ENCODE measurements around the gene EDN2. TPM values are rescaled to one million over a fixed set of nuclear protein-coding genes. Genes with fewer than 3 reads are reported as not detected.

EDN2 gene
- total RNA-seq, 1 experiment from 2014 or later: 0.28 TPM

GRCh38 chr1:41511239-41511540, 26.7 kb upstream of the EDN2 start:
- DNase-seq: no peak
- BruUV-seq (replicated peaks): no TSS peak
- CTCF ChIA-PET: no interaction called here
- TF ChIP-seq CTCF (IDR thresholded peaks at IDR 0.05; ENCODE audit: unreplicated experiment): no peak
- Mint-ChIP-seq H3K4me1 (ENCODE audit: low read depth, unreplicated experiment) (peaks cover 28% of the 10 kb centered on the region), H3K27me3 (ENCODE audit: unreplicated experiment) (no peaks in the 10 kb centered on the region), H3K27ac (ENCODE audit: unreplicated experiment) (no peak overlapping the region), H3K9me3 (ENCODE audit: low read depth, unreplicated experiment) (no peaks in the 10 kb centered on the region), H3K36me3 (ENCODE audit: insufficient read depth, unreplicated experiment) (peaks cover 26% of the 10 kb centered on the region), H3K4me3 (ENCODE audit: low read depth, unreplicated experiment) (no peak overlapping the region)
- intact Hi-C loops (cut with micrococcal nuclease; ENCODE audit: unreplicated experiment): no loop called here

GRCh38 chr1:41510531-41511238, 26.2 kb upstream of the EDN2 start:
- Mint-ChIP-seq H3K4me3 (ENCODE audit: low read depth, unreplicated experiment) (no peak overlapping the region), H3K36me3 (ENCODE audit: insufficient read depth, unreplicated experiment) (peaks cover 24% of the 10 kb centered on the region), H3K4me1 (ENCODE audit: low read depth, unreplicated experiment) (peaks cover 23% of the 10 kb centered on the region), H3K27me3 (ENCODE audit: unreplicated experiment) (no peaks in the 10 kb centered on the region), H3K27ac (ENCODE audit: unreplicated experiment) (no peak overlapping the region), H3K9me3 (ENCODE audit: low read depth, unreplicated experiment) (no peaks in the 10 kb centered on the region)
- no peak for TF ChIP-seq CTCF (IDR thresholded peaks at IDR 0.05; ENCODE audit: unreplicated experiment)
- intact Hi-C loops (cut with micrococcal nuclease; ENCODE audit: unreplicated experiment): no loop called here
- BruUV-seq (replicated peaks): no TSS peak
- CTCF ChIA-PET: no interaction called here
- no peak for DNase-seq

GRCh38 chr1:41509270-41509671, 24.8 kb upstream of the EDN2 start:
- Mint-ChIP-seq H3K9me3 (ENCODE audit: low read depth, unreplicated experiment) (no peaks in the 10 kb centered on the region), H3K4me1 (ENCODE audit: low read depth, unreplicated experiment) (peaks cover 22% of the 10 kb centered on the region), H3K36me3 (ENCODE audit: insufficient read depth, unreplicated experiment) (peaks cover 16% of the 10 kb centered on the region), H3K27me3 (ENCODE audit: unreplicated experiment) (no peaks in the 10 kb centered on the region), H3K27ac (ENCODE audit: unreplicated experiment) (no peak overlapping the region), H3K4me3 (ENCODE audit: low read depth, unreplicated experiment) (no peak overlapping the region)
- no peak for DNase-seq
- CTCF ChIA-PET: no interaction called here
- no TSS peak for BruUV-seq (replicated peaks)
- intact Hi-C loops (cut with micrococcal nuclease; ENCODE audit: unreplicated experiment): no loop called here
- TF ChIP-seq CTCF (IDR thresholded peaks at IDR 0.05; ENCODE audit: unreplicated experiment): no peak

GRCh38 chr1:41508290-41508689, 23.8 kb upstream of the EDN2 start:
- no TSS peak for BruUV-seq (replicated peaks)
- CTCF ChIA-PET: interaction anchor here (0.6 to 1.4 kb wide), 2 partner anchors 8 to 31 kb away, joined by 3 to 4 read pairs; no protein-coding TSS in a partner anchor
- Mint-ChIP-seq H3K27ac (ENCODE audit: unreplicated experiment) (no peak overlapping the region), H3K4me3 (ENCODE audit: low read depth, unreplicated experiment) (no peak overlapping the region), H3K27me3 (ENCODE audit: unreplicated experiment) (no peaks in the 10 kb centered on the region), H3K9me3 (ENCODE audit: low read depth, unreplicated experiment) (no peaks in the 10 kb centered on the region), H3K4me1 (ENCODE audit: low read depth, unreplicated experiment) (peaks cover 22% of the 10 kb centered on the region), H3K36me3 (ENCODE audit: insufficient read depth, unreplicated experiment) (peaks cover 16% of the 10 kb centered on the region)
- TF ChIP-seq CTCF (IDR thresholded peaks at IDR 0.05; ENCODE audit: unreplicated experiment): no peak
- intact Hi-C loops (cut with micrococcal nuclease; ENCODE audit: unreplicated experiment): no loop called here
- DNase-seq: no peak

All from Calu3 (cell line).